ENCODE results near the gene PTEN.
"Not testable (repeated sequence)": the region's sequence is repeated elsewhere in the genome, so short reads cannot be mapped to it uniquely, and the experiment has no call there.

PTEN gene

GRCh38 chr10:87873656-87874055, 10.2 kb downstream of the PTEN start:
- DNase-seq = no peak

GRCh38 chr10:87875929-87876571, 12.6 kb downstream of the PTEN start:
- DNase-seq = no peak

- no peak for DNase-seq
Observed at GRCh38 chr10:87878664-87879459, 15.4 kb downstream of the PTEN start.

- DNase-seq = no peak
Observed at GRCh38 chr10:87880336-87880735, 16.9 kb downstream of the PTEN start.

- not testable (repeated sequence) for DNase-seq
Observed at GRCh38 chr10:87881373-87882059, 18.1 kb downstream of the PTEN start.

DNA sequence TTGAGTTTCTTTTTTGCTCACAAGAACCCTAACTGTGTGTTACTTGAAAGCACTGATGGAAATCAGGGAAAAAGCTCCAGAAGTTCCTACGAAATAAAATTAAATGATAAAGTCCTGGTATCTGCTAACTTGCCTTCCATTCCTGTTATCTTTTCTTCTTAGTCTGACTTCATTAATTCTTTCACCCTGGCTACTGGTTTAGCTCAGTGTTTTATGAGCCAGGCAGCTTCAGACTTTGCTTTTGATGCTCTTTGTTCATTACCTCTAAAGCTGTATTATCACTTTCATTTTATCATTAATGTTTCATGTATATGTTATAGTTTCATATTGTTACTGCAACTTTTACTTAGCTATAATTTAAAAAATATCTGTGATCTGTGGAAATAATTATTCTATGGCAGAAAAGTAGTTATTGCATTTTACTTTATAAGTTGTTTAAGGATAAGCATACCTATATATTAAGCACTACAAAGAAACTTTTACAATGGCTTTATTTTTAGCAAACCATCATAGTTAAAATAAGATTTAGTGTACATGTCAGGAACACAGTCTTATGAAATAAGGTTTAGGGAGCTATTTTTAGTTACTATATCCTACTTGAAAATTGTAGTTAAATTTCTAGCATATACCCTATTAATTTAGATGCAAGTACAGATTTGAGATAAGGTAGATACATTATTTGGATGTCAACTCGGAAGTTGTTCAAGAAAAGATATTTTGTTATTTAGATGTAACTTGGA, 19.3 kb downstream of the PTEN start:
- DNase-seq = no peak

- DNase-seq = no peak
Observed at GRCh38 chr10:87886635-87887034, 23.2 kb downstream of the PTEN start.

DNA sequence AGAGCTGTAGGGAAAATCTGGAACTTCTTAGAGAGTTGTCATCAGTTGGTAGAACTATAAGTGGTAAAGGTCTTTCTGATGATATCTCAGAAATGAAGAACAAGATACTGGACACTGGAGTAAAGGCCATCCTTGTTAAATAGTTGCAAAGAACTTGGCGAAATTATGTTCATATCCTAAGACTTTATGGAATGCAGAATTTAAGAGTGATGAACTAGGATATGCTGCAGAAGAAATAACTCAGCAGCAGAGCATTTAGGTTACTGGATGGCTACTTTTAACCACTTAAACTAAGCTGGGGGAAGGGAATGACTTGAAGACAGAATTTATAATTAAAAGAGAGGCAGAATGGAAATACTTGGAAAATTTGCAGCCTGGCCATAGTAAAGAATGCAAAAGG, 23.7 kb downstream of the PTEN start:
- no peak for DNase-seq

- DNase-seq = no peak
Observed at GRCh38 chr10:87887548-87888289, 24.3 kb downstream of the PTEN start.

DNA sequence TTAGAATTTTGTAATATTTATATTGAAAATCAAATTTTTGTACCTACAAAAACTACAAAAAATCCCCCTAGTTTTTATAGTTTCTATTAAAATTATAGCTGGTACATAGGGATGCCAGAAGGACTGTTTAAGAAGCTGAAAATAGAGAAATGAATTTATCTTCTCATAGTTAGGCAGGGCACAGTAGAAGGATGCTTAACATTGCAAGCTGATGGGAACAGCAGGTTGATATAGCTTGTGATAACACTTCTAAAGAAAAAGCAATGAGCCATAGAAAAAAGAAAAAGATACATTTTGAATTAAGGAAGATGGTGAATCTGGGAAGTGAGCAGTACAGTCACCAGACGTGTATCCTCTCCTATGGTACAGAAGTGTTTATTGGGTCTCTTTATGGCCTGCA, 32.0 kb downstream of the PTEN start:
- no peak for DNase-seq

DNA sequence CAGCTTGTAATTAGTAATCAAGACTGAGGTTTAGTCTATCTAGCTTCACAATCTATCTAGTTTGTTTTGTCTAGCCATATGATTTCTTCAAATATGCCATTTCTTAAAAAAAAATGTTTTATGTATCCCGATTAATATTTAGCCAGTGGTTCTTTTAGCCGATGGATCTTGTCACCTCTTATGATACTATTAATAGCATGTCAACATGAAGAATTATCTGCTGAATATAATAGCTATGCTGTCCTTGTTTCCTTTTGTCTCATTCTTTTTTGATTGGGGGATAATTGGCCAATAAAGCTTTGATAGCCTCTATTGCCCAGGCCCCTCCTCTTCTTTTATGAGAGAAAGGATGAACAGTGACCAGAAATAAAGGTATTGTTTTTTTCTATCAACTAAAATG, 32.8 kb downstream of the PTEN start:
- no peak for DNase-seq

- not testable (repeated sequence) for DNase-seq
Observed at GRCh38 chr10:87897957-87898356, 34.5 kb downstream of the PTEN start.

DNA sequence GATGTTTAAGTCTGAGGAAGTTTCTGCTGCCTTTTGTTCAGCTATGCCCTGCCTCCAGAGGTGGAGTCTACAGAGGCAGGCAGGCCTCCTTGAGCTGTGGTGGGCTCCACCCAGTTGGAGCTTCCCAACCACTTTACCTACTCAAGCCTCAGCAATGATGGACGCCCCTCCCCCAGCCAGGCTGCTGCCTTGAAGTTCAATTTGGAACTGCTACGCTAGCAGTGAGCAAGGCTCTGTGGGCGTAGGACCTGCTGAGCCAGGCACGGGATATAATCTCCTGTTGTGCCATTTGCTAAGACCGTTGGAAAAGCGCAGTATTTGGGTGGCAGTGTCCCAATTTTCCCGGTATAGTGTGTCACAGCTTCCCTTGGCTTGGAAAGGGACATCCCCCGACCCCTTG, 40.0 kb downstream of the PTEN start:
- not testable (repeated sequence) for DNase-seq

GRCh38 chr10:87913156-87913921, 49.9 kb downstream of the PTEN start:
- DNase-seq = no peak

- DNase-seq = no peak
Observed at GRCh38 chr10:87915406-87915805, 52.0 kb downstream of the PTEN start.

GRCh38 chr10:87915989-87916388, 52.6 kb downstream of the PTEN start:
- peak; percentile 48 to 60 for DNase-seq

DNA sequence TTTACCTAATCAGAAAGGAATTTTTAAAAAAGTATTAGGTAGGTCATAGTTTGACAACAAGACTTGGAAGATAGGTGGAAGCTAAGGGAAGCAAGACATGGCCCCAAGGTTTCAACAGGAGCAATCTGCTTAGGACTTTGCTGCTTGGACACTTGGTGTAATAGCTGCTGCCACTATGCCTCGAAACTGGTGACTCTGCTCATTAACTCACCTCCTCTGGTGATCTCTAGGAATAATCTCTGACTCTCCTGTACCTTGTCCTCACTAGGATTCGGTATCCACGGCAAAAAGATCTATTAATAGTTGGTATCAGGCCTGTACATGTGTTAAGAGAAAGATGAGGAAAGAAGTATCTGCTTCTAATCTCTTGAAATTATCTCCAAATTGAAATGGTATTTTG, 53.1 kb downstream of the PTEN start:
- no peak for DNase-seq

DNA sequence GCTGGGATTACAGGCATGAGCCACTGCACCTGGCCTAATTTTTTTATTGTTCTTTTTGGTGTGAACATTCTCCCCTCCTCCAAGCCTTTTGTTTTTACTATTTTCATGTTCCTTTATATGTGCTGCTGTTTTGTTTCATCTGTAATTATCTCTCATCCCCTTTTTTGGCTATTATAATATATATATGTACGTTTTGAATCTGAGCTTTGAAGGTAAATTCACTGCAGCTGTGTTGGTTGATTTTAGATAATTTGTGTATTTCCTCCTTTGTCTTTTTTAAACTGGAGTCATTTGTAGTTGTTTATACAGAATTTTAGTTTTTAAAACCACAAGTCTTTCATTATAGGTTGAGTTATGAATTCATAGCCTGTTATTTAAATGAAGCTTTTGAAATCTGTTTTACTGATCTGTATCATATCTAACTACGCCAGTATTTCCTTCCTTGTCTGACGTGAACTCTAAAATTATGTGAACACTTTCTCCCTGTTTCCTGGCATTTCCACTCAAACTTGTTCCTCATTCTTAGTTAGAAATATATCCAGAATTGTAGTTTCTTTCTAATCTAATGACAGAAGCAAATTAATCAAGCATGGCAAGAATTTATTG, 54.9 kb downstream of the PTEN start:
- peak; percentile 40 to 59 for DNase-seq

DNA sequence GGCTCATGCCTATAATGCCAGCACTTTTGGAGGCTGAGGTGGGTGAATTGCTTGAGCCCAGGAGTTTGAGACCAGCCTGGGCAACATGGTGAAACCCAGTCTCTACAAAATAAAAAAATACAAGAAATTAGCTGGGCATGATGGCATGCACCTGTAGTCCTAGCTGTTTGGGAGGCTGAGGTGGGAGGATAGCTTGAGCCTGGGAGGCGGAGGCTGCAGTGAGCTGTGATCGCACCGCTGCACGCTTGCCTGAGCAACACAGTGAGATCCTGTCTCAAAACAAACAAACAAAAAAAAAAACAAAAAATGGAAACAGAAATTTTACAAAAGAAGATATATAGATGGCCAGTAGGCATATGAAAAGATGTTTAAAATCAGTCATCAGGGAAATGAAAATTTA, 57.1 kb downstream of the PTEN start:
- no peak for DNase-seq

GRCh38 chr10:87921931-87922688, 58.7 kb downstream of the PTEN start:
- DNase-seq = no peak

Data from inflammatory macrophage treated with lipopolysaccharide for 1 hour (primary cell).